Choroid plexus epithelial cell (primary cell): ENCODE measurements around the gene KIAA0825.
A peak's percentile ranks its signal among the peaks of the same experiment; 100 is the strongest.

Experiments used
- DNase-seq: peaks from one replicate; pipeline ENCODE4 v3.0.0-alpha.2; 2010; ENCODE audit warnings: low read depth
- H3K4me3 ChIP-seq: 2 replicates; pipeline ENCODE4 v1.5.1; 2011; ENCODE audit warnings: low read depth, mild to moderate bottlenecking, control low read depth, low read length, moderate library complexity
- TF ChIP-seq, protein P1 (sequence below): conservative IDR thresholded peaks from 2 replicates; pipeline ENCODE4 v1.5.1; 2011; ENCODE audit warnings: low read depth, mild to moderate bottlenecking, control low read depth, inconsistent platforms, low read length, moderate library complexity

Gene KIAA0825

DNA sequence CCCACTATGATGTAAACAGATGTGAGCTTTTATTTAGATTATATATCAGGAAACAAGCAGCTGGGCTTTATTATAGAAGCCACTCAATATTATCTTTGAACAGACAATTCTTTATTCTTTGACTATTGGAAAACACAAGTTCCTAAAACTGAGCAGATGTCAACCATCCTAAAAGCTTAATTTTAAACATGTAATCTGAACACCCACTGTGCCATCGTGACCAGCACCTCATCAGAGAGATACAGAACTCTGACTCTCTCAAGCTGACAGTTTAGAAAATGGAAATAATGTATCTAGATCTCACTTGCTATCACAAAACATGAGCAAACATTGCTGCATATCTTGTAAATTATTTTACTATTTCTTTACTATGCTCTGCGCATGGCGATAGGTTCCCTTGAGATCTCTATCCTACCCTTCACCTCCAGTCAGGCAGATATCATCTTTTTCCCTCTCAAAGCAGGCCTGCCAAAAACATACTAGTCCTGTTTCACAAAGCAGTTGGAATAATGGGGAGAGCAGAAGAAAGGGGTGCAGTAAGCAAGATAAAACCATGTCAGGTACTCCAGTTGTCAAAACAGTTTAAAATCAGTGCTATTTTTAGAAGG lies 151.0 kb downstream of the KIAA0825 start:
- TF ChIP-seq, protein P1, sequence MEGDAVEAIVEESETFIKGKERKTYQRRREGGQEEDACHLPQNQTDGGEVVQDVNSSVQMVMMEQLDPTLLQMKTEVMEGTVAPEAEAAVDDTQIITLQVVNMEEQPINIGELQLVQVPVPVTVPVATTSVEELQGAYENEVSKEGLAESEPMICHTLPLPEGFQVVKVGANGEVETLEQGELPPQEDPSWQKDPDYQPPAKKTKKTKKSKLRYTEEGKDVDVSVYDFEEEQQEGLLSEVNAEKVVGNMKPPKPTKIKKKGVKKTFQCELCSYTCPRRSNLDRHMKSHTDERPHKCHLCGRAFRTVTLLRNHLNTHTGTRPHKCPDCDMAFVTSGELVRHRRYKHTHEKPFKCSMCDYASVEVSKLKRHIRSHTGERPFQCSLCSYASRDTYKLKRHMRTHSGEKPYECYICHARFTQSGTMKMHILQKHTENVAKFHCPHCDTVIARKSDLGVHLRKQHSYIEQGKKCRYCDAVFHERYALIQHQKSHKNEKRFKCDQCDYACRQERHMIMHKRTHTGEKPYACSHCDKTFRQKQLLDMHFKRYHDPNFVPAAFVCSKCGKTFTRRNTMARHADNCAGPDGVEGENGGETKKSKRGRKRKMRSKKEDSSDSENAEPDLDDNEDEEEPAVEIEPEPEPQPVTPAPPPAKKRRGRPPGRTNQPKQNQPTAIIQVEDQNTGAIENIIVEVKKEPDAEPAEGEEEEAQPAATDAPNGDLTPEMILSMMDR, result no peak
- H3K4me3 ChIP-seq, result no peak overlapping the region
- DNase-seq, result no peak

DNA sequence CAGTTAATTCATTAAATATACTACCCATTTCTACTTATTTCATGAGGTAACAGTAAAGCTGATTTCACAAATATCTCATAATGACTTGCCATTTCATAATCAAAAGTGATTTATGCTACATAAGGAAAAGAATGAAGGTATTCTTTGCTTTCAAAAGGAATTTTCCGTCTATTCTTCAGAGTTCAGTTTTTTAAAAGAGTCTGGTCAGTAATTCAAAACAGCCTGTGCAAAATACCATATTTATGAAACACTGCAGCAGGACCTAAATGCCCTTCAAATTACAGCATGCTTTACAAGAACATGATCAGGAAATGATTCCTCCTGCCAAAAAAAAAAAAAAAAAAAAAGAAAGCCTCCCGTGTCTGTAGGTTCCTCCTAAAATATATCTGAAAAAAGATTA lies 154.7 kb downstream of the KIAA0825 start:
- no peak overlapping the region for H3K4me3 ChIP-seq
- DNase-seq, result peak; percentile 58
- TF ChIP-seq, protein P1, result no peak

DNA sequence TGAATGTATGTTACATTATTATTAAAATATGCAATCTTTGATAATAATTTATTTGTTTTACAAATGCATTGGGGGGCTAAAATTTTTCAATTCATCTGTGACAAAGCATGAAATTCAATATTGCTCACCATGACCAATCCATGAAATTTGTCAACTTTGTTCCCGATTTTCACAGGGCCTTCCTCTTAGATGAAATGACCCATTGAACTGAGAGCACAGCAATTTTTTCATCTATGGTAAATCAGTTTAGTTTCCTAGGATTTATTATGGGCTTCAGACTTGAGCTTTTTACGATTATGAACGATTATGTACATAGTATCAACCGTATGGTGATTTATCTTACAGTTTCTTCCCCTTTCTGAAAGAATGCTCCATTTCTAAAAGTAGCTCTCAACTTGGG lies 157.3 kb downstream of the KIAA0825 start:
- TF ChIP-seq, protein P1, result no peak
- no peak for DNase-seq
- no peak overlapping the region for H3K4me3 ChIP-seq

DNA sequence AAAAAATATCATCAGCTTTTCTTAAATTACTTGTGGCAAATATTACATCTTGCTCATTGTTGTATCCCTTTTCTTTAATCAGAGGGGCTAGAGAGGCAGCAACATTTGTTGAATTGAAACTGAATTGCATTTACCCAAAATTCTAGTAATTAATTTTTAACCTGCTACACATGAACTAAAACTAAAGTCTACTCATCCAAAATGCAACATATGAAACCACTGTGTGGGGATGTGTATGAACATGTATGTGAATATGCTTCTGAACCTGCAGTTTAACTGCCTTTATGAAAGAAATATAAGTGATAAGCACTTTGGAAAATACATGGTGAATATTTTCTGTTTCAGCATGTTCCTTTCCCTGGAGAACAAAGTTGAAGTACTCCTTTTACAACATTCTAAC lies 158.5 kb downstream of the KIAA0825 start:
- H3K4me3 ChIP-seq, result no peak overlapping the region
- TF ChIP-seq, protein P1, result no peak
- DNase-seq, result no peak

DNA sequence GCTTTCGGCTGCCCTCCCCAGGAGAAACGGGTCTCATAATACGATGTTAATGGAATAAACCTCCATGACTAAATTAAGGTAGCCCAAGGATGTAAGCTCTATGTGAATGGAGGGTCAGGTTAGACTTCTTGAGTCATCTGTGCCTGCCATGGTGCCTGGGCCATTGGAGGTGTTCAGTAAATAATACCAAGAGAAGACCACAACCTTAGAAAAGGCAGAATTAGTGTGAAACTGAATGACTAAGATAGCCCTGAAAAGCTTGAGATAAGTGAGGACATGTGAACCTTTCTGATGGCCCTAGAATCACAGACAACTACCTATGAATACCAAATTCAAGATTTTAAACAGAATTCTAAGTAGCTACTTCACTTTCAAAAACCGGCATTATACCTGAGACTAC lies 160.6 kb downstream of the KIAA0825 start:
- DNase-seq, result no peak
- H3K4me3 ChIP-seq, result no peak overlapping the region
- TF ChIP-seq, protein P1, result no peak

DNA sequence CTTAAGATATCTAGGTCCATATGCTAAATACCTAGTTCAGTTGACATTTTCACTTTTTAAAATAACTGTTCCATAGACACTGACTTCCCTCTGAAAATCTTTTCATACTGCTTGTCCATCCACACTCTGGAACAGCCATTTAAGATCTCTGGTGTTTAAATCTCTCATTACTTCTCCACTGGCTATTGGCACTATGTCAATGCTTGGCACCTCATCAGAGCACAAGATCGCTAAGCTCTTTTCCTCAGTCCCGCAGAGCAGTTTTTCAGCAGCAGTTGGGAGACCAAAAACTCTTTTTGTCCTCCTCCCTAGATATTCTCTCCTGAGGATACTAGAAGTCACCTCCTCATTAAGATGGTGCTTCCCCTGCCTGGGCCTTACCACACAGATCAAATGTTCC lies 172.7 kb downstream of the KIAA0825 start:
- H3K4me3 ChIP-seq, result no peak overlapping the region
- DNase-seq, result no peak
- TF ChIP-seq, protein P1, result no peak

DNA sequence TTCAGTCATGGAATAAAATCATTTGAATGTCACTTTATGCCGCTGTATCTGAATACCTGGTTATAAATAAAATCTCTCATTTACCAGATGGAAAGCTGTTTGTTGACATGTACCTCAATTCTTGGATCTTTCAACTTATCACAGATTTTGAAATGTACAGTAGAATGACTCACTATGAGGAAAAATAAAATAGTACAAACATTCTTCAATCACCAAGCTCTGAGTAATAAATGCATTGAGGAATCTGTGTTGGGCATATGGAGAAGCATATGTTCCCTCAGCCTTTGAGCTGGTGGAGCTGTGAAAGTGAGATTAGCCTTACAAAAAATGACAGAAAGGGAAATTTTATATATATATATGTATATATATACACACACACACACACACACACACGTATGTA lies 175.4 kb downstream of the KIAA0825 start:
- H3K4me3 ChIP-seq, result no peak overlapping the region
- peak; percentile 49 for DNase-seq
- TF ChIP-seq, protein P1, result no peak
